Stimulated activated CD4-positive, alpha-beta T cell treated with anti-CD3 and anti-CD28 coated beads, Interleukin-4, amount 100 ng/mL, for 24 hours (primary cell): ENCODE results near the gene DDB1.
"Not testable (repeated sequence)": the region's sequence is repeated elsewhere in the genome, so short reads cannot be mapped to it uniquely, and the experiment has no call there.

ENCODE experiments used
- DNase-seq: peaks from one replicate; pipeline ENCODE4 v3.0.0-alpha.2; 2020

DDB1 gene

GRCh38 chr11:61265357-61265756 is 67.5 kb downstream of the DDB1 start:
- no peak for DNase-seq

GRCh38 chr11:61264795-61265194 is 68.1 kb downstream of the DDB1 start:
- no peak for DNase-seq

GRCh38 chr11:61264371-61264770 is 68.5 kb downstream of the DDB1 start:
- DNase-seq: no peak

GRCh38 chr11:61259363-61259762 is 73.5 kb downstream of the DDB1 start:
- no peak for DNase-seq

- no peak for DNase-seq
Observed at GRCh38 chr11:61258546-61258945, 74.4 kb downstream of the DDB1 start.

- no peak for DNase-seq
Observed at GRCh38 chr11:61256710-61257482, 76.0 kb downstream of the DDB1 start.

- DNase-seq: peak; percentile 66
Observed at GRCh38 chr11:61254403-61255025, 78.4 kb downstream of the DDB1 start.

- DNase-seq: not testable (repeated sequence)
Observed at GRCh38 chr11:61252332-61252731, 80.6 kb downstream of the DDB1 start.

- not testable (repeated sequence) for DNase-seq
Observed at GRCh38 chr11:61250796-61251765, 81.8 kb downstream of the DDB1 start.
